ENCODE measurements around the gene RNF152.

DNA sequence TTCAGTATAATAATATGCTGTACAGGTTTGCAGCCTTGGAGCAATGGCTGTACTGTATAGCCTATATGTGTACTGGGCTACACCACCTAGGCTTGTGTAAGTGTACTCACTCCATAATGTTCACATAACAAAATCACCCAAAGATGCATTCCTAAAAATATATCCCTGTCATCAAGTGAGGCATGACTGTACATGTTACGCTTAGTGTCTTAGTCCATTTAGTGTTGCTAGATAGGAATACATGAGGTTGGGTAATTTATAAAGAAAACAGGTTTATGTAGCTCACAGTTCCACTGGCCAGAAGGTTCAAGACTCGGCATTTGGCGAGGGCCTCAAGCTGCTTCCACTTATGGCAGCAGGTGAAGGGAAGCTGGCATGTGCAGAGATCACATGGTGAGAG lies 31.4 kb downstream of the RNF152 start:
- TF ChIP-seq, protein P1, sequence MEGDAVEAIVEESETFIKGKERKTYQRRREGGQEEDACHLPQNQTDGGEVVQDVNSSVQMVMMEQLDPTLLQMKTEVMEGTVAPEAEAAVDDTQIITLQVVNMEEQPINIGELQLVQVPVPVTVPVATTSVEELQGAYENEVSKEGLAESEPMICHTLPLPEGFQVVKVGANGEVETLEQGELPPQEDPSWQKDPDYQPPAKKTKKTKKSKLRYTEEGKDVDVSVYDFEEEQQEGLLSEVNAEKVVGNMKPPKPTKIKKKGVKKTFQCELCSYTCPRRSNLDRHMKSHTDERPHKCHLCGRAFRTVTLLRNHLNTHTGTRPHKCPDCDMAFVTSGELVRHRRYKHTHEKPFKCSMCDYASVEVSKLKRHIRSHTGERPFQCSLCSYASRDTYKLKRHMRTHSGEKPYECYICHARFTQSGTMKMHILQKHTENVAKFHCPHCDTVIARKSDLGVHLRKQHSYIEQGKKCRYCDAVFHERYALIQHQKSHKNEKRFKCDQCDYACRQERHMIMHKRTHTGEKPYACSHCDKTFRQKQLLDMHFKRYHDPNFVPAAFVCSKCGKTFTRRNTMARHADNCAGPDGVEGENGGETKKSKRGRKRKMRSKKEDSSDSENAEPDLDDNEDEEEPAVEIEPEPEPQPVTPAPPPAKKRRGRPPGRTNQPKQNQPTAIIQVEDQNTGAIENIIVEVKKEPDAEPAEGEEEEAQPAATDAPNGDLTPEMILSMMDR (IDR thresholded peaks at IDR 0.05): no peak
- no peak for TF ChIP-seq POLR2A (IDR thresholded peaks at IDR 0.05)

Data from thyroid gland (tissue), 4 donors.